HG02973 (cell line): ENCODE data around the gene EXOC7.

Source experiments
- ATAC-seq: cut with Tn5 transposase; IDR thresholded peaks from one replicate; pipeline ENCODE4 v1.9.1; 2021; ENCODE audit warnings: moderate library complexity; ENCODE audit not compliant: unreplicated experiment

EXOC7 gene

DNA sequence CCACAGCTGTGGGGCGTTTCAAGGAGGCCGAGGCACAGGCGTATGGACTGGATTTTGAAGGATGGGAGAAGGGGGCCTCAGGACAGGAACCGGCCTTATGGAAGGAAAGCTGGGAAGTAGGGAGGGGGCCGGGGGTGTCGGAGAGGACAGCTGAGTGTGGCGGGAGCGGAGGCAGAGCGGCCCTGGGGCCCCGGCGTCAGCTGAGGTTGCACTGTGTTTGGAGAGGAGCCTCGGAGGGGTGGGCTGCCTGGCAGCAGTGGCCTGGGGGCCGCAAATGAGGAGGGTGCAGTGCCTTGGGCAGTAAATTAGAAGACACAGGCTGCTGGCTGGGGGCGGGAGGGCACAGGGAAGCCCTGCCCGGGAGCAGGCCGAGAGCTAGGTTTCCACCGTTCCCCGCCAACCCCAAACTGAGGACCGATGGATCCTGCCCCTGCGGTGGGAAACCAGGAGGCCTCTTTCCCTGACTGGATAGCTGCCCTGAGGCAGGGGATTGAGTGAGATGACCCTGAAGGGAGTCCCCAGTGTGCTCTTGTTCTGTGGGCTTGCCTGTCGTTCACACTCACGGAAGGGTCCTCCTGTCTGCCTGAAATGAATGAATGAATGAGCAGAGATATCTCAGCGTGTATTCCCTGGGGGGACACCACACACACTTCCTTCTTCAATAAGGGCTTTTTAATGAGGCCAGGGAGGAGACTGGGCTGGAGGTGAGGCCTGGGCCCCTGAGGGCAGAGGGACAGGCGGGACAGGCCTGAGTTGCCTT lies 19.0 kb upstream of the EXOC7 start:
- no peak for ATAC-seq

DNA sequence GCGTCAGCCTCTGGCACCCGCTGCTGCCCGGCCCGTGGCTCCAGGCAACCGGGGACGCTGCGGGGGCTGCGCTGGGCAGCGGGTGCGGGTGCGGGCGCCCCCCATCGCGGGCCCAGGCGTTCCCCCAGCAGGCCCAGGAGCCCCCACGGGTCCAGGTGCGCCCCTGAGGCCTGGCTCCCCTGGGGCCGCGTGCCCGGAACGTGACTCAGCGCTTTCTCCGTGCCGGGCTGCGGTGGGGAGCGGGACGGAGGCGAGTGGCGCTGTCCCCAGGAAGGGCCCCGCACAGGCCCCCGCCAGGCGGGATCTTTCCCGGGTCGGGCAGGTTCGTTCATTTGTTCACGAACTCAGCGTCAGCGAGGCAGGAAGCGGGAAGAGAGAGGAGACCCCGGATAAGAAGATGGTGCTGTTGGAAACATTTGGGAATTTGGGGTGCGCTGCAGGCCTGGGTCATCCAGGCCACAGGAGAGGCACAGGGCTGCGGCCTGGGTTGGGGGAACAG lies 18.4 kb upstream of the EXOC7 start:
- no peak for ATAC-seq

DNA sequence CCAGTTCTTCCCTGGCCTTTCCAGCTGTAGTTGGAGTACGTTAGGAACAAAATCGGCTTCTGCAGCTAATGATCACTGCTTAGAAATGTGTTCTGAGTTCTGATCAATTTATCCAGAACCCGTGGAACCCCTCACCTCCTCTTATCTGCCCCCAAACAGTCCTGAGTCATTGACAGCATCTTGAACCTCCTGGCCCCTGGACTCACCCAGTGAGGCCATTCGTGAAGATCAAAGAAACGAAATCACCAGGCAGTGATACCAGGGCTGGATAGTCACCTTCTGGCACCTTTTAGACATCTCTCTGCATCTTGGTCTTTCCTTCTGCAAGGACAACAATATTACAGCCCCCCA lies 17.0 kb upstream of the EXOC7 start:
- ATAC-seq: no peak

DNA sequence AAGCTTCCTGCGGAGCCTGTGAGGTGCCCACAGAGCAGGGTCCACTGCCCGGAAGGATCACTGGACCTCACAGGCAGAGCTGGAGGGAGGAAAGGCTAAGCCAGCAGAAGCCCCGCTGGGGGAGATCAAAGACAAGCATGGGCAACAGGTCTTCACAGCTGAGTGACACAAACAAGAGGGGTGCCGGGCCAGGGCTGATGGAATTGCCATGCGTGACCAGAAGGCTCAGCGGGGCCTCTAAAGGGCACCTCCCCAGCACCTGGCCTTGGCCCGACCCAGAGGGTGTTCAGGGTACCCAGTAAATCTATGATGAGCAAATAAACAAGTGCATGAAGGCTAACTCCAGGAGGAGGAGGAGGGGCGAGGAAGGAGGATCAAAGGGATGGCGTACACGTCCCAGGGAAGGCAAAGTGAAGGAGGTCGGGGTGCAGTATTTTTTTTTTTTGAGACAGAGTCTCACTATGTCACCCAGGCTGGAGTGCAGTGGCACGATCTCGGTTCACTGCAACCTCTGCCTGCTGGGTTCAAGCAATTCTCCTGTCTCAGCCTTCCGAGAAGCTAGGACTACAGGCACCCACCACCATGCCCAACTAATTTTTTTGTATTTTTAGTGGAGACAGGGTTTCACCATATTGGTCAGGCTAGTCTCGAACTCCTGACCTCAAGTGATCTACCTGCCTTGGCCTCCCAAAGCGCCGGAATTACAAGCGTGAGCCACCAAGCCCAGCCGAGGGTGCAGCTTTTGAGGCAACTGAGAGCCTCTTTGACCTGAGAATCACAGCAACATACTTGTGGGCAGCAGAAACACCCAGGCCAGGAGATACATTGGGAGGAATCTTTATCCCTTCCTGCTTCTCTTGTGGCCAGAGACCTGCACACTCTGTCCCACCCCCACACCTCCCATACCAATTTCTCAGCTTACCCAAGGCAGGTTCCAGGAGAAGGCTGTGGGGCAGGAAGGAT lies 16.1 kb upstream of the EXOC7 start:
- no peak for ATAC-seq

DNA sequence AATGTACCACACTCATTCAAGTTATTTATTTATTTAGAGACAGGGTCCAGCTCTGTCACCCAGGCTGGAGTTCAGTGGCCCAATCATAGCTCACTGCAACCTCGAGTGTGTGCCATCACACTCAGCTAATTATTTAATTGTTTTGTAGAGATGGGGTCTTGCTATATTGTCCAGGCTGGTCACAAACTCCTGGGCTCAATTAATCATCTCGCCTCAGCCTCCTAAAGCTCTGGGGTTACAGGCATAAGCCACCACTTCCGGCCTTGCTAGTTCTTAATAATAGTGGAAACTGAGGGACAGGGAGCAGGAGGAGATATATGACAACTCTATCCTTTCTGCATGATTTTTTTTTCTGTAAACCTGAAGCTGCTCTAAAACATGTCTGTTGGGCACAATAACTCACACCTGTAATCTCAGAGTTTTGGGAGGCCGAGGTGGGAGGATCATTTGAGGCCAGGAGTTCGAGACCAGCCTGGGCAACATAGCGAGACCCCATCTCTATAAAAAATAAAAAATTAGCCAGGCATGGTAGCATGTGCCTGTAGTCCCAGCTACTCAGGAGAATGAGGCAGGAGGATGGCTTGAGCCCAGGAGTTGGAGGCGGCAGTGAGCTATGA lies 11.7 kb upstream of the EXOC7 start:
- ATAC-seq: no peak

DNA sequence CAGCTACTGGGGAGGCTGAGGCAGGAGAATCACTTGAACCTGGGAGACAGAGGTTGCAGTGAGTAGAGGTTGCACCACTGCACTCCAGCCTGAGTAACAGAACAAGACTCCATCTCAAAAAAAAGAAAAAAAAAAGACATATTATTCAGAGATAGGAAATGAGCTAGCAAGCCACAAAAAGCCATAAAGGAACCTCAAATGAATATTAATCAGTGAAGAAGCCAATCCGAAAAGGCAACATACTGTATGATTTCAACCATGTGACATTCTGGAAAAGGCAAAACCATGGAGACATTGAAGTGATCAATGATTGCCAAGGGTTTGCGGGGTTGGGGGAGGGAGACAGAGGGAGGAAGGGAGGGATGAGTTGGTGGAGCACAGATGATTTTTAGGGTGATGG lies 8.4 kb upstream of the EXOC7 start:
- no peak for ATAC-seq

DNA sequence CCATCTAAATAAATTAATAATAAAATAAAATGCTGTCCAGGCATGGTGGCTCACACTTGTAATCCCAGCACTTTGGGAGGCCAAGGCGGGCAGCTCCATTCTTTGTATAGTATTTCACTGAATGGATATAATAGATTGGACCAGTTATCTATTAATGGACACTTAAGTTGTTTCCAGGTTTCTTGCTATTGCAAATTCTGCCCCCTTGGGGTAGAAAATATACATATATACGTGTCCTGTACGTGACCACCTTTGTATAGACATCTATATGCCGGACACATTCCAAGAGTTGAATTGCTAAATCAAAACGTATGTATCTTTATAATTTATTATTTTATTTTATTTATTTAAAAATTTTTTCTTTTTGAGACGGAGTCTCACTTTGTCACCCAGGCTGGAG lies 3.9 kb upstream of the EXOC7 start:
- no peak for ATAC-seq

DNA sequence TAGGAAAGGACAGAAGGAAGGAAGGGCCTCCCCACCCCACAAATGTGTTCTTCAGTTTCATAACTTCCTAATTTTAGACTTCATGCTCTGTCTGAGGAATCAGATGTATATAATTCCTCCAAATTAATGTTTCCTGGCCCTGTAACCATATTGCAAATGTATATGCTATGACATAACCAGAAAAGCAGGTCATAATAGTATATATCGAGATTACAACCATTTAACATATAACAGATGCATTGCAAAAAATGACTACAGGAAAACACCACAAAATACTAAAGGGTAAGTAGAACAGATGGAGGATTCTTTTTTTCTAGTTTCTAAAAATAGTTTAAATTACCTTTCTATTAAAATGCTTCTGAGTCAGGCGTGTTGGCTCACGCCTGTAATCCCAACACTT lies 3.1 kb upstream of the EXOC7 start:
- no peak for ATAC-seq

DNA sequence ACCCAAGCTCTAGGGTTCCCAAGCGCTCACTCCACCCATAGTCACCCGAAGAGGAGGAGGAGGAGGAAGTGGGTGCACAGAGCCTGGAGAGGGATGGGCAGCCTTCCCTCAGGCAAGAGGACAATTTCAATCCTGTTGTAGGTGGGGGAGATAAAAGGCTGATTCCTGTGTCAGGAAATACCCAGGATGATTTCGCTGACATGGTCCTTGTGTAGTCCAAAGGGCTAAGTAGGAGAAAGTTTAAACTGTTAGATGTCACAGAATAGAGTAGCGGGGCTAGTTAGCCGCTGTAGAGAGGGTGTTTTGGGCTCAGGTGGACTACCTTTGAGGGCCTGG lies 1.3 kb upstream of the EXOC7 start:
- ATAC-seq: no peak

DNA sequence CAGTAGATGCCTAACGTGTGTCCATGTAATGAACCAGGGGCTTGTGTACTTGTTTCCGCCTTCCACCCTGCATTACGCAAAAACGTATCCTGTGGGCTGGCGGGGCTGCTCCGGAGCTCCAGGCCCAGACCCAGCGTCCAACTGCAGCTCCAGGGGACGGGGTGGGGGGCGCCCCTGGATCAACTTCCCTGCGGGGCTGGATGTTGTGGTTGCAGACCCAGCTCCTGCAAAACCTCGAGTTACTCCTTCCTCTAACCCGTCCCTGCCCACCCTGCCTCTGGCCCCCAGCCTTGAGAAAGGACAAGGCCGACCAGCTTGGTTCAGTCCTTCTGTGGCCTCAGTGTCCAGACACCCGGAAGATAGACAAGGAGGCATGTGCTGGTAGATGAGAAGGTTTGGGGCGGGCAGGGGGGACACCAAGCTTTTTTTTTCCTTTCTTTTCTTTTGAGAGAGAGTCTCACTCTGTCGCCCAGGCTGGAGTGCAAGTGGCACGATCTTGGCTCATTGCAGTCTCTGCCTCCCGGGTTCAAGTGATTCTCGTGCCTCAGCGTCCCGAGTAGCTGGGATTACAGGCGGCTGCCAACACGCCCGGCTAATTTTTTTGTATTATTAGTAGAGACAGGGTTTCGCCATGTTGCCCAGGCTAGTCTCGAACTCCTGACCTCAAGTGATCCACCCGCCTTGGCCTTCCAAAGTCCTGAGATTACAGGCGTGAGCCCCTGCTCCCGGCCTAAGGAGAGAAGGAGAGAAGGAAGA lies 731 bp upstream of the EXOC7 start:
- no peak for ATAC-seq

DNA sequence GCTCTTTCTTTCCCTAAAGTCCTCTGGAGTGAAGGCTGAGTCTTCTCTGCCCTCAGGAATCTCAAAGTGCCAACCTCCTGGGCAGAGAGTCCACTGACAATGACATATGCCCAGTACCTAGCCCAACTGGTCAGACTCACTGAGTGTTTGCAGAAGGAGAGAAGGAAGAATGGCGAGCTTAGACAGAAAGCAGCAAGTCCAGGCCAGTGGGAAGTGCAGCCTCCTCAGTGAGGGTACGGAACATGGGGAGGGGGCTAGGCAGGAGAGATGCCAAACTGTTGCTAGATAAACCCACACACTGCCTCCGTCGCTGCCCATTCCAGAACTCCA lies 678 bp downstream of the EXOC7 start:
- peak; percentile 7 for ATAC-seq

DNA sequence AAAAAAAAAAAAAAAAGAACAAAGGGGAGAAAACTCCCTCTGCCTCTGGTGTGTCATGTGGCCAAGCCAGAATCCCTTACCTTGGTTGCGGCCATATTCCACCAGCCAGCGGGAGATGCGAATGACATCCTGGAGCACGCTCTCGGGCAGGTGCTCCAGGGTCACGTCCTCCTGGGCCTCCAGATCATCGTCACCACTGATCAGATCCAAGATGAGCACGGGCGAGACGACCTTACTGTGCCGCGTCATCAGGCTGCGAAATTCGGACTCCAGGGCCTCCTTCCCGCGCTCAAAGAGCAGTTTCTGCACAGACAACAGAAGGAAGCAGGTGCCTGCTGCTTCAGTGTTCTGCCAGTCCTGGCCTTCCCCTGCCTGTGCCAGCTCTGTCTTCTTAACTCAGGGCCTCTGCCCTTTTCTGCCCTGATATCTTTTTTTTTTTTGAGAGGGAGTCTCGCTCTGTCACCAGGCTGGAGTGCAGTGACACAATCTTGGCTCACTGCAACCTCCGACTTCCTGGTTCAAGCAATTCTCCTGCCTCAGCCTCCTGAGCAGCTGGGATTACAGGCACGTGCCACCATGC lies 5.8 kb downstream of the EXOC7 start:
- no peak for ATAC-seq

DNA sequence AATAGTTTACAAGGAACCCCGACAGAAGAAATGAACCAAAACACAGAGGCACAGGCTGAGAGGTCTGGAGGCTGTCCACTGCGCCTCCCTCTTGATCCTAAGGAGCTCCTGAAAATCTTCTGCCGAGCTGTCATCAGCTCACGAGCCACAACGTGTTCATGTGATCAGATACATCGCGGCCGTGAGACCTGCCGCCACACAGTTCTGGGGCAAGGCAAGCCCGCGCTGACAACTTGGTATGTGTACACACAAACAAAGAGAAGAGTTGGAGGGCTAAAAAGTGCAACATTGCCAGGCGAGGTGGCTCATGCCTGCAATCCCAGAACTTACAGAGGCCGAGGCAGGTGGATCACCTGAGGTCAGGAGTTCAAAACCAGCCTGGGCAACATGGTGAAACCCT lies 7.6 kb downstream of the EXOC7 start:
- no peak for ATAC-seq

DNA sequence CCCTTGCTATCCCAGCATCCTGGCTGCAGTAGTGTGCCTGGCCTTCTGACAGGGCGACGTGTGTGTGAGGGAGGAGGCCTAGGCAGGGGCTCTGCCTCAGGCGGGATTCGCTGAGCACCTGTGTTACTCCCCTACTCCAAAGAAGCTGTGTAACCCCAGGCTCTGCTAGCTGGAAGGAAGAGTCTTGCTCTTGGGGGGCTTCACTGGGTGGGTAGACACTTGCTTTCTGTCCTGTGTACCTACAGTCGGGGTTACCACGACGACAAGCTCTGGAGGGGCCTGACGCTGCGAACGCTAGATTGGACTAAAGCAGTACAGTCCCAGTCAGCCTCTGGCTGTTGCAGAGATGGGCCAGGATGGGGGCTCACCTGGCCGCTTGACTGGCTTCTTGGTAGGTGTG lies 9.5 kb downstream of the EXOC7 start:
- no peak for ATAC-seq

DNA sequence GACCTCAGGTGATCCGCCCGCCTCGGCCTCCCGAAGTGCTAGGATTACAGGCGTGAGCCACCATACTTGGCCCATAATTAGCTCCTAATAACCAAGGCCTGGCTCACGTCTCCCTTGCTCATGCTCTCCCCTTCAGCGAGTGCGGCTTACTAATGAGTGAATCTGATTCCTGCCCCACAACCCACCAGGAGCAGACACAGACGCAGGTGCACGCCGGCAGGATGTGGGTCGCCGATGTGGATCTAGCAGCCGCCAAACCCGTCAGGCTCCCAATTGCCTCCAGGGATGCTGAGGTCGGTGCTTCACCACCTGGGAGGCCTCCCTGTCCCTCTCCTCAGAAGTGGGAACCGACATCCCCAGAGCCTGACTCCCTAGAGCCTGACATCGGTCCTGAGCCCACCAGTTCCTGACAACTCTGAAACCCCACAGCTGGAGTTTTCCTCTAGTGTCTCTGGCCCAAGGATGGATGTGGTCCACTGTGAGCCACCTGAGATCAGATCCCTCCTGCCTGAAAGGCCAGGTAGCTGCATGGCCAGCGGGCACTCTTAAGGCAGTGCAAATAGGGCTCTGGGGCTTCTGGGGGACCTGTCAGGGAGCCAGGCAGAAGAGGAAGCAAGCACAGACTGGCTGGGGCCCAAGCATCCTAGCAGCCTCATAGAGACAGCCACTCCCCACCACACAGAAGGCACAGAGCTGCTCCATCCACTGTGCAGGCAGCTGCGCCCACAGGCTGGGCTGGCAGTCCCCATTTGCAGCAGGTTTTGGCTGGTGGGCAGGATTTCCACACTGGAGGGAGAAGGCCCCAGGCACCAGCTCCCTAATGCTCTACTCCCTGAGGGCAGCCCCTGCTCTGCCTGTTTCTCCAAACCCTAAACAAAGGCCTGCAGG lies 10.8 kb downstream of the EXOC7 start:
- no peak for ATAC-seq

DNA sequence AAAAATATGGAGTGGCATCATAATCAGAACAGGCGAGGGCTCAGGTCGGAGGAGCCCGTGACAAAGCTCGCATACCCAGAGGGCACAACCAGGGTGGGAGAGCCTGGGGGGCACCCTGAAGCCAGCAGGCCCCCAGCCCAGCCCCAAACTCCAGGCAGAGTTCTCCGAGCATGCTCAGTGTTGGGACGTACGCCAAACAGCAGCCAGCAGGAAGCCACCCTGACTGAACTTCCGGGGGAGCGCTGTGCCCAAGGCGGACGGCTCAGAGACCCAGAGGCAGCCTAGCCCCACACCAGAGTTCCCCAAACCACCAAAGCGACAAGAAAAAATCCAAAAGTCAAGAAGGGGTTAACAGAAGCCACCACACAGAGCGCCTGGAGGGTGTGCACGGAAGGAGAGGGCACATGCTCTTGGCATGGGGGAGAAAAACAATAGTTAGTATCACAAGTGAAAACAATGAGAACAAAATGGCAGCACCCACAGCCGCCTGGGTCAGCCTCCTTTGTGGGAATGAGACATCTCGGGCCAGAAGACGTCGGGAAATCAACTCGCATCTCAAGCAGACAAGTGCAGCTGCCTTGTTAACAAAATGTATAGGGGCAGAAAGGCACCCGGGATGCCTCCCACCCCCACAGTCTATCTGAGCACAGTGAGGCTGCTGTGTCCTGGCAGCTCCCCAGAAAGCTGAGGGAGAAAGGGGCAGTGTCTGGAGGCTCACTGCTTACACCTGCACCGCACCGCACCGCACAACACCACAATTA lies 11.9 kb downstream of the EXOC7 start:
- ATAC-seq: no peak

DNA sequence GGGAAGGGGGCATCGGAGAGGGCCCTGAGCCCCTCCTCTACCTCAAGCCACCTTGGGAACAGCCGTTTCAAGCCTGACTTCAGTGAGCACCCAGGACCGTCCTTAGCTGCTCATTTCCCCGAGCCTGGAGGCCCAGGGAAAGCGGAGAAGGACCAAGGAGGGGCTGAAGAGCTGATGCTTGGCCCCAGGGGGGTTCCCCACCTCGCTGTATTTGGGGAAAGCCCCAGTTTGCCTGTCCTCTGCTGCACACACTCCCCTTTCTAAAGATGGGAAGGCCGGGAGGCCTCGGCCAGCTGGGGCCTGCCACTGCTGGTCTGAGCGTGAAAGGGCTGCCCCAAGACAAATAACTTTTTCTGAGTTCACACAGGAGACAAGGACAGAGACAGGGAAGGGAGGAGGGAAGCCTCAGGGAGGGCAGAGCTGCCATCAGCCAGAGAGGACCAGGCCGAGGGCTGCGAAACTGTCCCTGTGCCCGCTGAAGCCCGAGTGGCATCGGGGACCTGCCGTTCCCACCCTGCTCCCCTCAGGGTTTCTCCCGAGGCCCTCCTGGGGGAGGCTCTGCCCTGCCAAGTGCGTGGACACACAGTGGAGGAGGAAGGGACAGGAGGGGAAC lies 13.0 kb downstream of the EXOC7 start:
- no peak for ATAC-seq

DNA sequence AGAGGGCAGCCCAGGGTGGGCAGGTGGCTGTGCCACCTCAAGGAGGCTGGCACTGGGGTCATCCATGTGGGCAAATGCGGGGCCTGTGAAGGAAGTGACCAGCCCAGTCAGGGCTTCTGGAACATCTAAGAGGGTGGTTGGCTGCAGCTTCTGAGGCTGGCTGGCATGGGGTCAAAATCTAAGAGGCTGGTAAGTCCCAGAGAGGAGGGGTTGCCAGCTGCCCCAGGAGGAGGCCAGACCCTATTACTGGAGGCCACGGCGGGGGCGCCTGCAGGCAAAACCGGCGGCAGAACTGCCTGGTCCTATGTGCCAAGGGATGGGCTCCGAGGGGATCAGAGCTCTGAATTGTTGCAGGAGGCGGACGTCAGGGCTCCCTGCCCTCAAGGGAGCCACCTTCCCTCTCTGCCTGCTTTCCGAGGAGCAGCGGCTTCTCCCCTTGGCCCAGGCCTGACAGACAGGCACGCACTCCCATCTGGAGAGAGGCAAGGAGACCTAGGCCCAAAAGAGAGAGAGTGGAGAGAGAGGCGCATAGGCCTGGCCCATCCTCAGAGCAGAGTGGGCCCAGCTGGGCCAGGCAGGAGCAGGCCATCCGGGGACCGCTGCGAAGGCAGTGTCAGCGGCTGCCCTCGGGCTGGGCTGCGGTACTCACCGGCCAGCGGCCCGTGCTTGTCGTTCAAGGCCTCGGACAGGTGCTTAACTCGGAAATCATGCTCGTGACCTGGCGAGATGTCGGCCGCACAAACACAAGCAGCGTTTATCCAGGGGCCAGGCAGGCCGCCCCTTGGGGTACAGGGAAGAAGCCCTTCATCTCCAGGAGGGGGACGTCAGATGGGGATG lies 13.7 kb downstream of the EXOC7 start:
- no peak for ATAC-seq
